Sigmoid colon (tissue), 7 donors: ENCODE results near the gene CBX6. TPM values are rescaled to one million over a fixed set of nuclear protein-coding genes. Genes with fewer than 3 reads are reported as not detected.
"Not testable (repeated sequence)": the region's sequence is repeated elsewhere in the genome, so short reads cannot be mapped to it uniquely, and the experiment has no call there.

ENCODE experiments used
- DNase-seq: peaks from one replicate; pipeline ENCODE4 v3.0.0-alpha.2; 2019
- H3K27ac ChIP-seq, 4 donors: fragments of 200-600 bp; sonication (generic); one replicate each; pipeline ENCODE4 v1.5.1; 2016 to 2019; ENCODE audit warnings: mild to moderate bottlenecking in 1 of 4
- H3K27me3 ChIP-seq, 3 donors: fragments of 200-600 bp; sonication (generic); one replicate each; pipeline ENCODE4 v1.5.1; 2019; ENCODE audit warnings: mild to moderate bottlenecking in 1 of 3
- H3K36me3 ChIP-seq, 4 donors: fragments of 200-600 bp; sonication (generic); one replicate each; pipeline ENCODE4 v1.5.1; 2016 to 2019
- H3K4me1 ChIP-seq, 4 donors: fragments of 200-600 bp; sonication (generic); one replicate each; pipeline ENCODE4 v1.5.1; 2017 to 2019
- H3K4me3 ChIP-seq, 4 donors: fragments of 200-600 bp; sonication (generic); one replicate each; pipeline ENCODE4 v1.5.1; 2017 to 2019; ENCODE audit warnings: mild to moderate bottlenecking in 2 of 4, moderate library complexity in 1 of 4
- H3K9me3 ChIP-seq, 4 donors: fragments of 200-600 bp in 3 of 4; sonication (generic) in 3 of 4; one replicate each; pipeline versions ENCODE4 v1.5.1 to v1.6.1; 2013 to 2019
- CTCF ChIP-seq, 4 experiments: fragments of 450-650 bp in 3 of 4; fragments of 200-600 bp in 1 of 4; IDR thresholded peaks; one replicate each; pipeline ENCODE4 v1.5.1; 2016 to 2019; ENCODE audit warnings: antibody characterized with exemption in 4 of 4, mild to moderate bottlenecking in 3 of 4, moderate library complexity in 2 of 4
- EP300 ChIP-seq, 4 donors: sonication (generic); formaldehyde crosslinking; IDR thresholded peaks; one replicate each; pipeline ENCODE4 v1.6.1; 2017; ENCODE audit warnings: antibody characterized with exemption in 4 of 4
- POLR2A ChIP-seq, 2 donors: fragments of 450-650 bp; IDR thresholded peaks; one replicate each; pipeline ENCODE4 v1.6.1; 2016; ENCODE audit warnings: antibody characterized with exemption in 2 of 2, mild to moderate bottlenecking in 2 of 2, moderate library complexity in 2 of 2
- POLR2AphosphoS5 ChIP-seq, 4 donors: sonication (generic); formaldehyde crosslinking; IDR thresholded peaks; one replicate each; pipeline ENCODE4 v1.6.1; 2017; ENCODE audit warnings: antibody characterized with exemption in 4 of 4
- WGBS, 2 donors: extraction: QIAGEN DNeasy Blood & Tissue Kit; methylation state at CpG; one replicate each; pipeline ENCODE4 v1.1.7; 2013; 5-methylcytosine and 5-hydroxymethylcytosine counted together
- intact Hi-C: fragments of 100-400 bp; cut with DNase I; formaldehyde crosslinking; loops from one replicate; pipeline ENCODE4 v1.15.1; 2023
- polyA plus RNA-seq, 3 donors: library from polyadenylated mRNA; stranded (reverse); fragments of 200-250 nt; gene quantifications; one replicate each; pipeline ENCODE4 v1.2.3, GENCODE V29; 2013
- total RNA-seq, 4 donors: library from RNA; depleted of rRNA; stranded (reverse); fragments of >200 nt; gene quantifications; one replicate each; pipeline ENCODE4 v1.1.0, GENCODE V29; 2016
- donor health status: healthy with polysubstance abuse.
- donor health status: Bipolar disorder and iron deficiency.
- donor health status: healthy.

CBX6 gene
- total and polyA plus RNA-seq, 7 donors: 4.2 to 90.6 (median 47.2) TPM

- Histone ChIP-seq H3K4me1 (peaks cover 0 to 38% (median 34%) of the 10 kb centered on the region in 4 donors), H3K27ac (no peak overlapping the region), H3K36me3 (peaks cover 0 to 2% (median 0%) of the 10 kb centered on the region in 4 donors), H3K4me3 (no peak overlapping the region), H3K9me3 (no peaks in the 10 kb centered on the region), H3K27me3 (no peaks in the 10 kb centered on the region)
- 84 to 86% methylated on average over 14 of the region's 14 CpGs for WGBS, 2 donors
- DNase-seq: peak; percentile 52
- intact Hi-C loops: loop anchor here (5.0 kb wide), 1 partner anchor 87 kb away; no protein-coding TSS in a partner anchor
- no peak for TF ChIP-seq CTCF (IDR thresholded peaks at IDR 0.05)
- TF ChIP-seq POLR2AphosphoS5 (IDR thresholded peaks at IDR 0.05): peak in 2 of 4 donors; percentile 35 to 42
These were observed 12.3 kb downstream of the CBX6 start for GRCh38 chr22:38859581-38860282.

- intact Hi-C loops: no loop called here
- Histone ChIP-seq H3K27me3 (no peaks in the 10 kb centered on the region), H3K4me1 (peaks cover 0 to 26% (median 22%) of the 10 kb centered on the region in 4 donors), H3K4me3 (no peak overlapping the region), H3K36me3 (no peaks in the 10 kb centered on the region), H3K9me3 (no peaks in the 10 kb centered on the region), H3K27ac (no peak overlapping the region)
- peak; percentile 52 for DNase-seq
- 72 to 83% methylated on average over 9 of the region's 9 CpGs for WGBS, 2 donors
- TF ChIP-seq POLR2AphosphoS5 (IDR thresholded peaks at IDR 0.05): no peak
- TF ChIP-seq POLR2A (IDR thresholded peaks at IDR 0.05): no peak
- no peak for TF ChIP-seq EP300 (IDR thresholded peaks at IDR 0.05)
- no peak for TF ChIP-seq CTCF (IDR thresholded peaks at IDR 0.05)
These were observed 13.5 kb downstream of the CBX6 start for GRCh38 chr22:38858492-38858891.

GRCh38 chr22:38854476-38854875, 17.5 kb downstream of the CBX6 start:
- H3K4me3 ChIP-seq, H3K27me3 ChIP-seq, intact Hi-C loops, H3K36me3 ChIP-seq, H3K27ac ChIP-seq, H3K4me1 ChIP-seq, H3K9me3 ChIP-seq, DNase-seq: not testable (repeated sequence)
- 71 to 88% methylated on average over 7 of the region's 7 CpGs for WGBS, 2 donors

- 67 to 79% methylated on average over 5 of the region's 5 CpGs for WGBS, 2 donors
- H3K36me3 ChIP-seq, intact Hi-C loops, H3K27ac ChIP-seq, H3K4me3 ChIP-seq, H3K4me1 ChIP-seq, H3K27me3 ChIP-seq, DNase-seq, H3K9me3 ChIP-seq: not testable (repeated sequence)
These were observed 18.1 kb downstream of the CBX6 start for GRCh38 chr22:38853883-38854282.

- intact Hi-C loops: no loop called here
- no peak for TF ChIP-seq POLR2A (IDR thresholded peaks at IDR 0.05)
- TF ChIP-seq CTCF (IDR thresholded peaks at IDR 0.05): no peak
- no peak for TF ChIP-seq EP300 (IDR thresholded peaks at IDR 0.05)
- no peak for TF ChIP-seq POLR2AphosphoS5 (IDR thresholded peaks at IDR 0.05)
- Histone ChIP-seq H3K4me3 (no peak overlapping the region), H3K4me1 (no peaks in the 10 kb centered on the region), H3K9me3 (no peaks in the 10 kb centered on the region), H3K36me3 (no peaks in the 10 kb centered on the region), H3K27me3 (no peaks in the 10 kb centered on the region), H3K27ac (no peak overlapping the region)
- WGBS, 2 donors: 73 to 74% methylated on average over 9 of the region's 9 CpGs
- no peak for DNase-seq
These were observed 18.8 kb downstream of the CBX6 start for GRCh38 chr22:38853196-38853651.

GRCh38 chr22:38852522-38852921, 19.5 kb downstream of the CBX6 start:
- no peaks in the 10 kb centered on the region for H3K4me1 ChIP-seq

More at GRCh38 chr22:38852522-38852921, 19.5 kb downstream of the CBX6 start:
- intact Hi-C loops: no loop called here
- Histone ChIP-seq H3K27ac (no peak overlapping the region), H3K27me3 (no peaks in the 10 kb centered on the region), H3K4me3 (no peak overlapping the region), H3K36me3 (no peaks in the 10 kb centered on the region), H3K9me3 (no peaks in the 10 kb centered on the region)
- WGBS, 2 donors: 85 to 87% methylated on average over 1 of the region's 1 CpG
- TF ChIP-seq EP300 (IDR thresholded peaks at IDR 0.05) (no peak), CTCF (IDR thresholded peaks at IDR 0.05) (no peak), POLR2A (IDR thresholded peaks at IDR 0.05) (no peak), POLR2AphosphoS5 (IDR thresholded peaks at IDR 0.05) (no peak)
- no peak for DNase-seq
